Epithelial cell of proximal tubule (primary cell): Measurements from ENCODE around the gene CAMK1G. TPM values are rescaled to one million over a fixed set of nuclear protein-coding genes. Genes with fewer than 3 reads are reported as not detected.

Experiments
- DNase-seq: peaks from one replicate; pipeline ENCODE4 v3.0.0-alpha.2; 2011; ENCODE audit warnings: low read depth
- H3K4me3 ChIP-seq: 2 replicates; pipeline ENCODE4 v1.5.1; 2011; ENCODE audit warnings: low read depth, mild to moderate bottlenecking, low read length
- CTCF ChIP-seq: conservative IDR thresholded peaks from 2 replicates; pipeline ENCODE4 v1.5.1; 2012; ENCODE audit warnings: low read depth, mild to moderate bottlenecking, low read length
- total RNA-seq: library from RNA; depleted of rRNA; stranded (reverse); fragments of >200 nt; gene quantifications from 2 replicates; pipeline ENCODE4 v1.2.3, GENCODE V29; 2015

Gene CAMK1G
- total RNA-seq, 1 donor from 2014 or later: 0.23 TPM

GRCh38 chr1:209621741-209622655 is 38.5 kb downstream of the CAMK1G start:
- no peak for DNase-seq
- no peak for TF ChIP-seq CTCF
- H3K4me3 ChIP-seq: no peak overlapping the region

- H3K4me3 ChIP-seq: no peak overlapping the region
- TF ChIP-seq CTCF: no peak
- no peak for DNase-seq
These were observed 39.6 kb downstream of the CAMK1G start for GRCh38 chr1:209622841-209623829.

GRCh38 chr1:209624558-209625549 is 41.3 kb downstream of the CAMK1G start:
- no peak for TF ChIP-seq CTCF
- peak; percentile 41 for DNase-seq

GRCh38 chr1:209625791-209626285 is 42.3 kb downstream of the CAMK1G start:
- DNase-seq: no peak
- no peak overlapping the region for H3K4me3 ChIP-seq
- no peak for TF ChIP-seq CTCF

More at GRCh38 chr1:209624558-209625549, 41.3 kb downstream of the CAMK1G start:
- H3K4me3 ChIP-seq: no peak overlapping the region

- no peak overlapping the region for H3K4me3 ChIP-seq
- TF ChIP-seq CTCF: no peak
- DNase-seq: no peak
These were observed 43.0 kb downstream of the CAMK1G start for GRCh38 chr1:209626346-209627026.
